Right atrium auricular region (tissue), 2 donors: ENCODE results near the gene PLOD2. TPM values are rescaled to one million over a fixed set of nuclear protein-coding genes. Genes with fewer than 3 reads are reported as not detected.
A peak's percentile ranks its signal among the peaks of the same experiment; 100 is the strongest.
"Not testable (repeated sequence)": the region's sequence is repeated elsewhere in the genome, so short reads cannot be mapped to it uniquely, and the experiment has no call there.

Experiments used
- DNase-seq: peaks from one replicate; pipeline ENCODE4 v3.0.0-alpha.2; 2019; ENCODE audit warnings: low spot score
- H3K27ac ChIP-seq, 2 donors: fragments of 200-600 bp; sonication (generic); 1 replicate in 1 of 2; 2 replicates in 1 of 2; pipeline ENCODE4 v1.5.1; 2016 to 2019
- H3K27me3 ChIP-seq, 2 donors: fragments of 200-600 bp; sonication (generic); one replicate each; pipeline versions ENCODE4 v1.5.1 to v1.6.0; 2017 to 2019
- H3K36me3 ChIP-seq: fragments of 200-600 bp; sonication (generic); one replicate; pipeline ENCODE4 v1.5.1; 2016
- H3K4me1 ChIP-seq, 2 donors: fragments of 200-600 bp; sonication (generic); one replicate each; pipeline versions ENCODE4 v1.5.1 to v1.6.0; 2017 to 2019
- H3K4me3 ChIP-seq, 2 donors: fragments of 200-600 bp; sonication (generic); 1 replicate in 1 of 2; 2 replicates in 1 of 2; pipeline ENCODE4 v1.5.1; 2017 to 2019; ENCODE audit warnings: mild to moderate bottlenecking in 1 of 2, moderate library complexity in 1 of 2
- H3K9me3 ChIP-seq, 2 donors: fragments of 200-600 bp; sonication (generic); one replicate each; pipeline ENCODE4 v1.5.1; 2019
- CTCF ChIP-seq, 2 donors: fragments of 200-600 bp; sonication (generic); IDR thresholded peaks; one replicate each; pipeline ENCODE4 v1.5.1; 2019; ENCODE audit warnings: antibody characterized with exemption in 2 of 2
- total RNA-seq, 2 donors: library from RNA; depleted of rRNA; stranded (reverse); fragments of >200 nt; gene quantifications; one replicate each; pipeline ENCODE4 v1.1.0, GENCODE V29; 2016

Gene PLOD2
- total RNA-seq, 2 donors from 2014 or later: 18.2 to 30.5 TPM

GRCh38 chr3:146125951-146126350 lies 35.0 kb downstream of the PLOD2 start:
- Histone ChIP-seq H3K9me3 (no peaks in the 10 kb centered on the region), H3K4me3 (no peak overlapping the region), H3K36me3 (peaks cover 3% of the 10 kb centered on the region), H3K27me3 (no peaks in the 10 kb centered on the region), H3K27ac (peak overlapping the region; percentile 36 to 59), H3K4me1 (peaks cover 0 to 34% of the 10 kb centered on the region in 2 donors)
- TF ChIP-seq CTCF (IDR thresholded peaks at IDR 0.05): no peak
- DNase-seq: no peak

GRCh38 chr3:146124126-146124801 lies 36.7 kb downstream of the PLOD2 start:
- H3K27ac ChIP-seq: no peak overlapping the region

GRCh38 chr3:146117406-146118285 lies 43.3 kb downstream of the PLOD2 start:
- no peaks in the 10 kb centered on the region for H3K27me3 ChIP-seq
- no peak for DNase-seq
- no peak overlapping the region for H3K27ac ChIP-seq
- peaks cover 0 to 9% of the 10 kb centered on the region in 2 donors for H3K9me3 ChIP-seq
- H3K4me1 ChIP-seq: no peaks in the 10 kb centered on the region
- no peak overlapping the region for H3K4me3 ChIP-seq
- peaks cover 29% of the 10 kb centered on the region for H3K36me3 ChIP-seq
- TF ChIP-seq CTCF (IDR thresholded peaks at IDR 0.05): no peak

More at GRCh38 chr3:146124126-146124801, 36.7 kb downstream of the PLOD2 start:
- Histone ChIP-seq H3K4me1 (peaks cover 0 to 34% of the 10 kb centered on the region in 2 donors), H3K27me3 (no peaks in the 10 kb centered on the region), H3K36me3 (peaks cover 14% of the 10 kb centered on the region), H3K9me3 (no peaks in the 10 kb centered on the region), H3K4me3 (no peak overlapping the region)
- no peak for TF ChIP-seq CTCF (IDR thresholded peaks at IDR 0.05)
- DNase-seq: no peak

- Histone ChIP-seq H3K9me3 (peaks cover 0 to 9% of the 10 kb centered on the region in 2 donors), H3K36me3 (peaks cover 23% of the 10 kb centered on the region), H3K4me1 (no peaks in the 10 kb centered on the region), H3K4me3 (no peak overlapping the region), H3K27ac (no peak overlapping the region), H3K27me3 (no peaks in the 10 kb centered on the region)
- no peak for DNase-seq
- TF ChIP-seq CTCF (IDR thresholded peaks at IDR 0.05): no peak
These were observed 45.4 kb downstream of the PLOD2 start for GRCh38 chr3:146115619-146116018.

- DNase-seq, H3K27me3 ChIP-seq, H3K9me3 ChIP-seq, H3K4me1 ChIP-seq, H3K4me3 ChIP-seq, H3K27ac ChIP-seq: not testable (repeated sequence)
- peaks cover 18% of the 10 kb centered on the region for H3K36me3 ChIP-seq
These were observed 47.2 kb downstream of the PLOD2 start for GRCh38 chr3:146113804-146114203.

GRCh38 chr3:146111337-146111736 lies 49.6 kb downstream of the PLOD2 start:
- H3K27me3 ChIP-seq: no peaks in the 10 kb centered on the region
- H3K27ac ChIP-seq: no peak overlapping the region
- H3K4me1 ChIP-seq: no peaks in the 10 kb centered on the region
- peaks cover 0 to 9% of the 10 kb centered on the region in 2 donors for H3K9me3 ChIP-seq
- no peak for DNase-seq
- no peak for TF ChIP-seq CTCF (IDR thresholded peaks at IDR 0.05)
- peaks cover 17% of the 10 kb centered on the region for H3K36me3 ChIP-seq
- no peak overlapping the region for H3K4me3 ChIP-seq
